Ascending aorta (tissue), 2 donors: ENCODE measurements around the gene FAM222A. TPM values are rescaled to one million over a fixed set of nuclear protein-coding genes. Genes with fewer than 3 reads are reported as not detected.

ENCODE experiments used
- DNase-seq, 2 donors: peaks; one replicate each; pipeline ENCODE4 v3.0.0-alpha.2; 2019; ENCODE audit warnings: low spot score in 2 of 2
- H3K27ac ChIP-seq, 2 donors: fragments of 200-600 bp; sonication (generic); one replicate each; pipeline ENCODE4 v1.5.1; 2016 to 2017; ENCODE audit warnings: mild to moderate bottlenecking in 1 of 2
- H3K27me3 ChIP-seq: fragments of 200-600 bp; sonication (generic); one replicate; pipeline ENCODE4 v1.5.1; 2017
- H3K36me3 ChIP-seq, 2 donors: fragments of 200-600 bp; sonication (generic); one replicate each; pipeline ENCODE4 v1.5.1; 2016
- H3K4me1 ChIP-seq, 2 donors: fragments of 200-600 bp; sonication (generic); one replicate each; pipeline ENCODE4 v1.5.1; 2016 to 2017; ENCODE audit warnings: mild to moderate bottlenecking in 1 of 2
- H3K4me3 ChIP-seq, 2 donors: fragments of 200-600 bp; sonication (generic); one replicate each; pipeline ENCODE4 v1.5.1; 2016 to 2017; ENCODE audit warnings: mild to moderate bottlenecking in 1 of 2
- H3K9me3 ChIP-seq, 2 donors: fragments of 200-600 bp; sonication (generic); one replicate each; pipeline ENCODE4 v1.5.1; 2016
- CTCF ChIP-seq, 3 experiments: fragments of 200-600 bp in 2 of 3; fragments of 450-650 bp in 1 of 3; sonication (generic) in 2 of 3; IDR thresholded peaks; one replicate each; pipeline ENCODE4 v1.5.1; 2016 to 2019; ENCODE audit warnings: antibody characterized with exemption in 3 of 3, mild to moderate bottlenecking in 1 of 3, moderate library complexity in 1 of 3
- intact Hi-C: fragments of 100-400 bp; cut with DNase I; formaldehyde crosslinking; loops from one replicate; pipeline ENCODE4 v1.15.1; 2023
- total RNA-seq: library from RNA; depleted of rRNA; stranded (reverse); fragments of >200 nt; gene quantifications from one replicate; pipeline ENCODE4 v1.1.0, GENCODE V29; 2016

Gene FAM222A
- total RNA-seq, 1 donor from 2014 or later = 3.3 TPM

- Histone ChIP-seq H3K36me3 (no peaks in the 10 kb centered on the region), H3K4me1 (peaks cover 3 to 12% of the 10 kb centered on the region in 2 donors), H3K27me3 (no peaks in the 10 kb centered on the region), H3K27ac (no peak overlapping the region), H3K9me3 (no peaks in the 10 kb centered on the region), H3K4me3 (no peak overlapping the region)
- TF ChIP-seq CTCF (IDR thresholded peaks at IDR 0.05) = no peak
- intact Hi-C loops = no loop called here
- no peak for DNase-seq
These were observed 11.9 kb downstream of the FAM222A start for GRCh38 chr12:109725321-109726105.

GRCh38 chr12:109726106-109726497 is 12.5 kb downstream of the FAM222A start:
- no peak for TF ChIP-seq CTCF (IDR thresholded peaks at IDR 0.05)

GRCh38 chr12:109726511-109727038 is 12.9 kb downstream of the FAM222A start:
- intact Hi-C loops = no loop called here
- no peak overlapping the region for H3K4me3 ChIP-seq
- H3K27me3 ChIP-seq = no peaks in the 10 kb centered on the region
- no peaks in the 10 kb centered on the region for H3K9me3 ChIP-seq
- no peak for DNase-seq
- H3K27ac ChIP-seq = no peak overlapping the region
- no peaks in the 10 kb centered on the region for H3K36me3 ChIP-seq
- TF ChIP-seq CTCF (IDR thresholded peaks at IDR 0.05) = no peak
- H3K4me1 ChIP-seq = peaks cover 3 to 12% of the 10 kb centered on the region in 2 donors

More at GRCh38 chr12:109726106-109726497, 12.5 kb downstream of the FAM222A start:
- Histone ChIP-seq H3K27me3 (no peaks in the 10 kb centered on the region), H3K27ac (no peak overlapping the region), H3K9me3 (no peaks in the 10 kb centered on the region), H3K4me3 (no peak overlapping the region), H3K4me1 (peaks cover 3 to 12% of the 10 kb centered on the region in 2 donors), H3K36me3 (no peaks in the 10 kb centered on the region)
- intact Hi-C loops = no loop called here
- DNase-seq = no peak

GRCh38 chr12:109727039-109727723 is 13.6 kb downstream of the FAM222A start:
- DNase-seq = no peak
- no peak overlapping the region for H3K27ac ChIP-seq
- no peak for TF ChIP-seq CTCF (IDR thresholded peaks at IDR 0.05)

GRCh38 chr12:109727746-109728726 is 14.4 kb downstream of the FAM222A start:
- intact Hi-C loops = no loop called here
- Histone ChIP-seq H3K36me3 (no peaks in the 10 kb centered on the region), H3K27me3 (no peaks in the 10 kb centered on the region), H3K4me1 (peaks cover 0 to 6% of the 10 kb centered on the region in 2 donors), H3K4me3 (no peak overlapping the region), H3K27ac (no peak overlapping the region), H3K9me3 (no peaks in the 10 kb centered on the region)
- no peak for TF ChIP-seq CTCF (IDR thresholded peaks at IDR 0.05)
- no peak for DNase-seq

More at GRCh38 chr12:109727039-109727723, 13.6 kb downstream of the FAM222A start:
- no peaks in the 10 kb centered on the region for H3K9me3 ChIP-seq
- no peaks in the 10 kb centered on the region for H3K27me3 ChIP-seq
- H3K4me1 ChIP-seq = peaks cover 3 to 12% of the 10 kb centered on the region in 2 donors
- no peak overlapping the region for H3K4me3 ChIP-seq
- H3K36me3 ChIP-seq = no peaks in the 10 kb centered on the region
- intact Hi-C loops = no loop called here
